ENCODE data around the gene BOC.

BOC gene

DNA sequence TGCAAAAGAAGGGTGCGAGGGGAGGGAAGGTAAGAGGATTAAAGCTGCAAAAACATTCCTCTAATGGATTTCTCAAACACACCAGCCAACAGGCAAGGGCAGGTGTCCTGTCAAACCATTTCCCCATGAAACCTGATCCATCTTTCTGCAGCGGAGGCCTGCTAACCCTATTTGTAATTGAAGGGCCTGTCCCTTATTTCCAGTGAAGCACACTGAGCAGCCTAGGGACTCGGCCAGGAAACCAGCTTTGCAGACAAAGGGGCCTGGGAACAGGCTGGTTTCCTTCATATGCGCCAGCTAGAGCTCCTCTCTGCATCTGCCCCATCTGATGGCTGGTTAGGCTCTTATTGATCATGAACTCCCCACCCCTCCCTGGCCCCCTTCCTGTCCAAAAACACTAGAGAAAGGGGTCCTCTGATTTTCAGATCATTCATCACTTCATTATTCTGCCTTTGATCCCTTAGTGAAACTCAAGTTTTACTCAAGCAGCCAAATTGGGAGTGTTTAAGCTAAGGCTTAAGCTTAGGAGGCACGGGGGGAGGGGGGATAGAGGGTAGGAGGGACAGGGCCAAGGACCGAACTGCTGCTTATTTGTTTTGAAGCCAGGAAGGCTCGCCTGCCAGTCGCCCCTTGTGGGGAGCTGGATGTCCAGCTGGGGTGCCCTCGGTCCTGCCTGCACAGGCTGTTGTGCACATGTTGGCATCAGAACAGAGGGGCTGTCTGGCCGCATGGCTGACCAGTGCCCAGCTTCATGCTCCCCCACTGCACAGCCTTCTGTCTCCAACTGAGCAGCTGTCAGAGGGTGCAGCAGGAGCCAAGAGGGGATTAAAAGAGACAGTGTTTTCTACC, 53.1 kb downstream of the BOC start:
- DNase-seq (ENCODE audit: extremely low spot score, insufficient read length, low read depth) (no peak), FAIRE-seq (no peak)

GRCh38 chr3:113265231-113265630, 53.9 kb downstream of the BOC start:
- no peak for FAIRE-seq

DNA sequence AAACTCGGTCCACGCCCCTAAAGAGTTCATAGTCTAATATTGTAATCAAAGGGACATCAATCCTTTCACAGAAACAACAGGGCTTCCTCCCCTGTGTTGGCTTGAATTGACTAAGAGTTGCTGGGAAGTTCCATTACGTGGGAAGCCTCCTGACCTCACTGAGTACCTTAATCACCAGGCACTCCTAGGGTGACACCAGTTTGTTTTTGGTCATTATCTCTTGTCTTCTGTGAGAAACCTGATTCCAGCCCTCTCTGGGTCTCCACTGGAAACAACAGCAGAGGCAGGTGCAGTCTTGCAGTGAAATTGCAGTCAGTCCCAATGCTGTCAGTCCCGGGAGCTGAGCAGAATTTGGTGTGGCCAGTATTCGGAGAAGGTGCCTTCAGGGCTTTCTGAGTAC, 55.4 kb downstream of the BOC start:
- FAIRE-seq (no peak), DNase-seq (ENCODE audit: extremely low spot score, insufficient read length, low read depth) (no peak)

More at GRCh38 chr3:113265231-113265630, 53.9 kb downstream of the BOC start:
- DNase-seq (ENCODE audit: extremely low spot score, insufficient read length, low read depth), result no peak

DNA sequence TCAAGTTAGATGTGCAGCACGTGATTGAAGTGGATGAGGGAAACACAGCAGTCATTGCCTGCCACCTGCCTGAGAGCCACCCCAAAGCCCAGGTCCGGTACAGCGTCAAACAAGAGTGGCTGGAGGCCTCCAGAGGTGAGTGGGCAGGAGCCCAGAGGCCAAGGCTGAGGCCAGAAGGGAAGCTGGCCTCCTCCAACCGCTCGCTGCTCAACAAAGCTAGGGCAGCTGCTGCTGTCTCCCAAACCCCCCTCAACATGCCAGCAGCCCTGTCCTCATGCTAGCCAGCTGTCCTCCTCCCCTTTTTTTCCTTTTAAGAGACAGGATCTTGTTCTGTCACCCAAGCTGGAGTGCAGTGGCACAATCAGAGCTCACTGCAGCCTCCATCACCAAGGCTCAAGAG, 57.0 kb downstream of the BOC start:
- DNase-seq (ENCODE audit: extremely low spot score, insufficient read length, low read depth) (no peak), FAIRE-seq (no peak)

- DNase-seq (ENCODE audit: extremely low spot score, insufficient read length, low read depth), result no peak
- FAIRE-seq, result no peak
Observed at GRCh38 chr3:113268942-113269341, 57.6 kb downstream of the BOC start.

- no peak for FAIRE-seq
- no peak for DNase-seq (ENCODE audit: extremely low spot score, insufficient read length, low read depth)
Observed at GRCh38 chr3:113269661-113270060, 58.3 kb downstream of the BOC start.

- FAIRE-seq (no peak), DNase-seq (ENCODE audit: extremely low spot score, insufficient read length, low read depth) (no peak)
Observed at GRCh38 chr3:113270068-113270467, 58.7 kb downstream of the BOC start.

- FAIRE-seq, result no peak
- no peak for DNase-seq (ENCODE audit: extremely low spot score, insufficient read length, low read depth)
Observed at GRCh38 chr3:113270786-113271185, 59.4 kb downstream of the BOC start.

DNA sequence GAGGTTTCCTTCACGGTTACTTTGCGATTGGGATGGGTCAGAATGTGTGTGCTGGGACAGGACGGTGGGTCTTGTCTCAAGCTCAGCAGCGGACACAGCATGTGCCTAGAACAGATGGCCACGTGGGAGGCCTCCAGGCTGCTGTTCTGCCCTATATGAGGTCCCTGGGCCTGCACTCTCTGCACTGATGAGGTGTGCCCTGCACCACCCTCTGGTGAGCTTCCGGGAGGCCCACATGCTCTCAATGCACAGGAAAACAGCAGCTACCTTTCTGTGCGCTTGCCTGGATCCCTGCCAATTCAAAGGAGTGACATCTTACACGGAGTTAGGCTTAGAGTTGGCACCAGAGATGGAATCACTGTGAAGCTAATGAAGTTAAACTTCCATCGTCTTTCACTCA, 59.8 kb downstream of the BOC start:
- DNase-seq (ENCODE audit: extremely low spot score, insufficient read length, low read depth) (no peak), FAIRE-seq (no peak)

DNA sequence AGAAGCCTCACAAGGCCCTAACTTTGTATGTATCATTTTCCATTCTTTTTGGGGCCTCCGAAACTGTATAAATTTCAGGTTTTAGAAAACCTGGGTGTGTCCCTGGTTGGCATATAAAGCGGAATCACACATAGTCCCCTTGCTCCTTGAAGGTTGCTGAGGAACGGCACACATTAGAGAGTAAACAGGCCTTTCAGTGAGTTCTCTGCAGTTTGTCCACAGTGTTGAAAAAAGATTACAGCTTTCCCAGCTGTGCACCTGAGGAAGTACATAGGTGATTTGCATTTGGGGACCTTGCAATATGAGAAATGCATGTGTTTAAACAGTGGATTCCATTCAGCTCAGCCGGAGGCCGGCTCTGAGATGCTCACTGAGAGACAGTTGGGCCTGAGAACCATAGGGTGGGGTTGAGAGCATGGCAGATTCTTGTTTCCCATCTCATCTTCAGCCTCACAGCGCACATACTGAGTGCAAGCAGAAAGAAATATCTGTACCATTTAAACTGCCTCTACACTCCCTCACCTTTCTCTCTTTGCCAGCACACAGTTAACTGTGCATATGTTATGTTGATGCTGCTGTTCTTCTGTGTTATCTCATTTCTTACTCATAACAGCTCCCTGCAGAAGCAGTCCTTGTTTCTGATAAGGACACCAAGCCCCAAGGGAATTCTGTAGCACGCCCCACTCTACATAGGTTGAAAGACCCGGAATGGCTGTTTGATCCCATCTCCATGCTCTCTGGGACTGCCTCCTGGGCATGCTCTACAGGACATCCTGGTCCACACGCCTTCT, 60.4 kb downstream of the BOC start:
- FAIRE-seq, result no peak
- no peak for DNase-seq (ENCODE audit: extremely low spot score, insufficient read length, low read depth)

DNA sequence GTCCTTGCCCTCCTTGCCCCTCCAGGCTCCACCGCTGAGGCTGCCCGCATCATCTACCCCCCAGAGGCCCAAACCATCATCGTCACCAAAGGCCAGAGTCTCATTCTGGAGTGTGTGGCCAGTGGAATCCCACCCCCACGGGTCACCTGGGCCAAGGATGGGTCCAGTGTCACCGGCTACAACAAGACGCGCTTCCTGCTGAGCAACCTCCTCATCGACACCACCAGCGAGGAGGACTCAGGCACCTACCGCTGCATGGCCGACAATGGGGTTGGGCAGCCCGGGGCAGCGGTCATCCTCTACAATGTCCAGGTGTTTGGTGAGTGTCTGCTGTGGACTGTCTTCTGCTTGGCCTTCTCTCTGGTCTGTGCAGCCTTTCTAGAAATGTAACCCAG, 61.0 kb downstream of the BOC start:
- DNase-seq (ENCODE audit: extremely low spot score, insufficient read length, low read depth), result no peak
- FAIRE-seq, result no peak

DNA sequence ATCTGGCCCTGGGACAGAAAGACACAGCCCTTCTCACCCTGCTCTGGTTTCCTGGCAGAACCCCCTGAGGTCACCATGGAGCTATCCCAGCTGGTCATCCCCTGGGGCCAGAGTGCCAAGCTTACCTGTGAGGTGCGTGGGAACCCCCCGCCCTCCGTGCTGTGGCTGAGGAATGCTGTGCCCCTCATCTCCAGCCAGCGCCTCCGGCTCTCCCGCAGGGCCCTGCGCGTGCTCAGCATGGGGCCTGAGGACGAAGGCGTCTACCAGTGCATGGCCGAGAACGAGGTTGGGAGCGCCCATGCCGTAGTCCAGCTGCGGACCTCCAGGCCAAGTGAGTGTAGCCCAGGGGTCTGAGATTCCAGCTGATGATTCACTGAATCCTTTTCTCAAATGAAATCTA, 61.7 kb downstream of the BOC start:
- DNase-seq (ENCODE audit: extremely low spot score, insufficient read length, low read depth) (no peak), FAIRE-seq (no peak)

GRCh38 chr3:113273604-113274378, 62.4 kb downstream of the BOC start:
- FAIRE-seq (no peak), DNase-seq (ENCODE audit: extremely low spot score, insufficient read length, low read depth) (no peak)

DNA sequence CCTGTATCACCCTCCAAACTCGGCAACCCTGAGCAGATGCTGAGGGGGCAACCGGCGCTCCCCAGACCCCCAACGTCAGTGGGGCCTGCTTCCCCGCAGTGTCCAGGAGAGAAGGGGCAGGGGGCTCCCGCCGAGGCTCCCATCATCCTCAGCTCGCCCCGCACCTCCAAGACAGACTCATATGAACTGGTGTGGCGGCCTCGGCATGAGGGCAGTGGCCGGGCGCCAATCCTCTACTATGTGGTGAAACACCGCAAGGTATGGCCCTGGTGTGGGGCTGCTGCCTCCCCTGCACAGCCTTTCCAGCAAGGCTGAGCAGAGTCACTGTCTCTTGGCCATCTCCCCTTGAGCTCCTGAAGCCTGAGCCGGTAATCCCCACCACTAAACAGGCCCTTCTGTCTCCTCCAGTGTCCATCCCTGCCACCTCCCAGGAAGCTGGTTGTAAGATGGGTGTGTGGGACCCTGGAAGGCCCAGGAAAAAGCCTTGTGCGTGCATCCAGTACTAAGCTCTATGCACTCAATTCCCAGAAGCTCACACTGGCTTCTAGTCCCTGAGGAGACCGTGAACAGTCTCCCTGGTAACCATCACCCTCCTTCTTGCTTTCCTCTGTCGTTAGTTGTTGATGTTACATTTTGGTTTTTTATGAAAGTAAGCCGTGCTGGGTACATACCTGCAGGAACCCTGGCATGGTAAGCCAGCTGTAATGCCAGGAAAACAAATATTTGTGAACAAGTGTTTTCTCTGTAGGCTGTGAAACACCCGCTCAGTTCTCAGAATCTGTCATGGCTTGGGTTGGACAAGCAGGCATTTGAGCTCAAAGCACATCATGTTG, 63.3 kb downstream of the BOC start:
- FAIRE-seq, result peak; percentile 36
- no peak for DNase-seq (ENCODE audit: extremely low spot score, insufficient read length, low read depth)

DNA sequence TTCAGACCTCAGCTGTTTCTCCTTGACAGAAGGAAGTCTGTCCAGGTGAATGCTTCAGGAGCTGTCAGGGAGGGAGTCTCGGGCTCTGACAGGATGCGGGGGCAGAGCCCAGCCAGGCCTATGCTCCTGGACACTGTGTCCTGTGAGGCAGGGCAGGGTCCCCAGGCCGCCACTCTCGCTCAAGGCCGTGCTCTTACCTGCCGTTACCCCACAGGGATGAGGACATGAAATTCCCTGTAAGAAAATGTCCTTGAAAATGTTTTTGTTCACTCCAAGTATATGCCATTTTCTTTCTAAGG, 63.9 kb downstream of the BOC start:
- FAIRE-seq (no peak), DNase-seq (ENCODE audit: extremely low spot score, insufficient read length, low read depth) (no peak)

DNA sequence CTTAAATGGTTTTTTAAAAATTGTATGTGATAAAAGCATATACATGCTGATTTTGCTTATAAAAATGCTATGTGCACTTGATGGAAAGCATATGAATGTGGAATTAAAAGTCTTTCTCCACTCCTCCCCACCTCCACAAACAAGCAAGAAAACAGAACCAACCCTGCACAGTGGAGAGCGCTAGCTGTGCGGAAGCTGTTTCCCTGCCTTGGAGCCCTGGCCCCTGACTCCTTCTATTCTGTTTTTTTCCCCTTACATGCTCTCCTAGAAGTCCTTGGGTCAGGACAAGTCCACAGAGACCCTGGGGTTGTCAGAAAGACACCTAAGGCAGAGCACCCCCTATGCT, 64.2 kb downstream of the BOC start:
- FAIRE-seq, result no peak
- no peak for DNase-seq (ENCODE audit: extremely low spot score, insufficient read length, low read depth)

GRCh38 chr3:113275929-113276750, 64.8 kb downstream of the BOC start:
- DNase-seq (ENCODE audit: extremely low spot score, insufficient read length, low read depth), result peak; percentile 37
- FAIRE-seq, result peak; percentile 89

DNA sequence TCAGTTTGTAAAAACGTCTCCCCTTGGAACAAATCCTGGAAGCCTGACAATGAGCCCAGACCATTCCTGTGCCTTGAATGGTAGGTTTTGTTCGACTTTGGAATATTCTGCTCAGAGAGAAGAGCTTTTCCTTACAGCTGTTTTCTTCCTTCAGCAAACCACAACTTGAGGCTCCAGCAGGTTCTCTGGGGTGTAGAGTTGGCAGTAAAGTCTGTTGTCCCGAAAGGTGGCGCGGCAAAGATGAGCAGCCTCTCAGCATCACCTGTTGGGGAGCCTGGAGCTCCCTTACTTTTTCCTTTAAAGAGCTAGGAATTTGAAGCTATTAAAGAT, 65.4 kb downstream of the BOC start:
- DNase-seq (ENCODE audit: extremely low spot score, insufficient read length, low read depth) (no peak), FAIRE-seq (no peak)

- FAIRE-seq (peak; percentile 86), DNase-seq (ENCODE audit: extremely low spot score, insufficient read length, low read depth) (no peak)
Observed at GRCh38 chr3:113277414-113277813, 66.1 kb downstream of the BOC start.
